NCI-H2171 (cell line): Measurements from ENCODE around the gene STK39.
"Not testable (repeated sequence)": the region's sequence is repeated elsewhere in the genome, so short reads cannot be mapped to it uniquely, and the experiment has no call there.

Experiments used
- DNase-seq: peaks from one replicate; lab custom pipeline; 2025; lab: John Stamatoyannopoulos, UW

Gene STK39

GRCh38 chr2:168135630-168136029, 111.8 kb downstream of the STK39 start:
- no peak for DNase-seq

GRCh38 chr2:168135121-168135520, 112.3 kb downstream of the STK39 start:
- no peak for DNase-seq

- DNase-seq, result no peak
These were observed 112.9 kb downstream of the STK39 start for GRCh38 chr2:168134485-168134884.

- no peak for DNase-seq
These were observed 115.0 kb downstream of the STK39 start for GRCh38 chr2:168132389-168132788.

- DNase-seq, result no peak
These were observed 117.0 kb downstream of the STK39 start for GRCh38 chr2:168130346-168130745.

GRCh38 chr2:168127371-168127770, 120.0 kb downstream of the STK39 start:
- no peak for DNase-seq

- not testable (repeated sequence) for DNase-seq
These were observed 125.2 kb downstream of the STK39 start for GRCh38 chr2:168122210-168122609.

GRCh38 chr2:168120730-168121129, 126.7 kb downstream of the STK39 start:
- DNase-seq, result peak; percentile 34

GRCh38 chr2:168120310-168120709, 127.1 kb downstream of the STK39 start:
- DNase-seq, result no peak

GRCh38 chr2:168119515-168120141, 127.8 kb downstream of the STK39 start:
- DNase-seq, result peak; percentile 55

GRCh38 chr2:168118733-168119514, 128.5 kb downstream of the STK39 start:
- DNase-seq, result peak; percentile 73

GRCh38 chr2:168116448-168116847, 130.9 kb downstream of the STK39 start:
- no peak for DNase-seq

- DNase-seq, result no peak
These were observed 132.8 kb downstream of the STK39 start for GRCh38 chr2:168114619-168115018.

- no peak for DNase-seq
These were observed 133.4 kb downstream of the STK39 start for GRCh38 chr2:168114040-168114439.

GRCh38 chr2:168107322-168107721, 140.1 kb downstream of the STK39 start:
- no peak for DNase-seq

- no peak for DNase-seq
These were observed 142.2 kb downstream of the STK39 start for GRCh38 chr2:168105127-168105683.

GRCh38 chr2:168097431-168097830, 150.0 kb downstream of the STK39 start:
- peak; percentile 81 for DNase-seq

- DNase-seq, result no peak
These were observed 151.2 kb downstream of the STK39 start for GRCh38 chr2:168096158-168096557.

- no peak for DNase-seq
These were observed 155.4 kb downstream of the STK39 start for GRCh38 chr2:168091986-168092385.

GRCh38 chr2:168090366-168091135, 156.8 kb downstream of the STK39 start:
- no peak for DNase-seq

- no peak for DNase-seq
These were observed 158.2 kb downstream of the STK39 start for GRCh38 chr2:168089200-168089599.

- DNase-seq, result no peak
These were observed 160.0 kb downstream of the STK39 start for GRCh38 chr2:168087401-168087800.

- no peak for DNase-seq
These were observed 160.5 kb downstream of the STK39 start for GRCh38 chr2:168086851-168087250.
